Measurements from ENCODE around the gene ATP1A4. TPM values are rescaled to one million over a fixed set of nuclear protein-coding genes. Genes with fewer than 3 reads are reported as not detected.

Gene ATP1A4
- total and polyA plus RNA-seq, 2 of the 13 experiments (the other 11 are each of a cell fraction or from before 2014, with no cell fraction given) = not detected

- TF ChIP-seq HNF1B (CRISPR knock-in tag; IDR thresholded peaks at IDR 0.05) (no peak), ISL2 (CRISPR knock-in tag; IDR thresholded peaks at IDR 0.05) (0 out of 2 replicates have a peak, but pooled peaks have one; percentile 16), SKI (IDR thresholded peaks at IDR 0.05; ENCODE audit: partially characterized antibody) (peak; percentile 51), STAT5B (CRISPR knock-in tag; IDR thresholded peaks at IDR 0.05) (no peak), SRF (IDR thresholded peaks at IDR 0.05; ENCODE audit: low read depth, low read length) (no peak), KIAA2018 (CRISPR knock-in tag; IDR thresholded peaks at IDR 0.05; ENCODE audit: borderline replicate concordance) (no peak), BRCA1 (CRISPR knock-in tag; IDR thresholded peaks at IDR 0.05) (no peak), ZNF263 (CRISPR knock-in tag; IDR thresholded peaks at IDR 0.05) (no peak)
- TF ChIP-seq, protein P1, sequence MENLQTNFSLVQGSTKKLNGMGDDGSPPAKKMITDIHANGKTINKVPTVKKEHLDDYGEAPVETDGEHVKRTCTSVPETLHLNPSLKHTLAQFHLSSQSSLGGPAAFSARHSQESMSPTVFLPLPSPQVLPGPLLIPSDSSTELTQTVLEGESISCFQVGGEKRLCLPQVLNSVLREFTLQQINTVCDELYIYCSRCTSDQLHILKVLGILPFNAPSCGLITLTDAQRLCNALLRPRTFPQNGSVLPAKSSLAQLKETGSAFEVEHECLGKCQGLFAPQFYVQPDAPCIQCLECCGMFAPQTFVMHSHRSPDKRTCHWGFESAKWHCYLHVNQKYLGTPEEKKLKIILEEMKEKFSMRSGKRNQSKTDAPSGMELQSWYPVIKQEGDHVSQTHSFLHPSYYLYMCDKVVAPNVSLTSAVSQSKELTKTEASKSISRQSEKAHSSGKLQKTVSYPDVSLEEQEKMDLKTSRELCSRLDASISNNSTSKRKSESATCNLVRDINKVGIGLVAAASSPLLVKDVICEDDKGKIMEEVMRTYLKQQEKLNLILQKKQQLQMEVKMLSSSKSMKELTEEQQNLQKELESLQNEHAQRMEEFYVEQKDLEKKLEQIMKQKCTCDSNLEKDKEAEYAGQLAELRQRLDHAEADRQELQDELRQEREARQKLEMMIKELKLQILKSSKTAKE (CRISPR knock-in tag; IDR thresholded peaks at IDR 0.05; ENCODE audit: borderline replicate concordance) = peak; percentile 76
- TF ChIP-seq, protein P2, sequence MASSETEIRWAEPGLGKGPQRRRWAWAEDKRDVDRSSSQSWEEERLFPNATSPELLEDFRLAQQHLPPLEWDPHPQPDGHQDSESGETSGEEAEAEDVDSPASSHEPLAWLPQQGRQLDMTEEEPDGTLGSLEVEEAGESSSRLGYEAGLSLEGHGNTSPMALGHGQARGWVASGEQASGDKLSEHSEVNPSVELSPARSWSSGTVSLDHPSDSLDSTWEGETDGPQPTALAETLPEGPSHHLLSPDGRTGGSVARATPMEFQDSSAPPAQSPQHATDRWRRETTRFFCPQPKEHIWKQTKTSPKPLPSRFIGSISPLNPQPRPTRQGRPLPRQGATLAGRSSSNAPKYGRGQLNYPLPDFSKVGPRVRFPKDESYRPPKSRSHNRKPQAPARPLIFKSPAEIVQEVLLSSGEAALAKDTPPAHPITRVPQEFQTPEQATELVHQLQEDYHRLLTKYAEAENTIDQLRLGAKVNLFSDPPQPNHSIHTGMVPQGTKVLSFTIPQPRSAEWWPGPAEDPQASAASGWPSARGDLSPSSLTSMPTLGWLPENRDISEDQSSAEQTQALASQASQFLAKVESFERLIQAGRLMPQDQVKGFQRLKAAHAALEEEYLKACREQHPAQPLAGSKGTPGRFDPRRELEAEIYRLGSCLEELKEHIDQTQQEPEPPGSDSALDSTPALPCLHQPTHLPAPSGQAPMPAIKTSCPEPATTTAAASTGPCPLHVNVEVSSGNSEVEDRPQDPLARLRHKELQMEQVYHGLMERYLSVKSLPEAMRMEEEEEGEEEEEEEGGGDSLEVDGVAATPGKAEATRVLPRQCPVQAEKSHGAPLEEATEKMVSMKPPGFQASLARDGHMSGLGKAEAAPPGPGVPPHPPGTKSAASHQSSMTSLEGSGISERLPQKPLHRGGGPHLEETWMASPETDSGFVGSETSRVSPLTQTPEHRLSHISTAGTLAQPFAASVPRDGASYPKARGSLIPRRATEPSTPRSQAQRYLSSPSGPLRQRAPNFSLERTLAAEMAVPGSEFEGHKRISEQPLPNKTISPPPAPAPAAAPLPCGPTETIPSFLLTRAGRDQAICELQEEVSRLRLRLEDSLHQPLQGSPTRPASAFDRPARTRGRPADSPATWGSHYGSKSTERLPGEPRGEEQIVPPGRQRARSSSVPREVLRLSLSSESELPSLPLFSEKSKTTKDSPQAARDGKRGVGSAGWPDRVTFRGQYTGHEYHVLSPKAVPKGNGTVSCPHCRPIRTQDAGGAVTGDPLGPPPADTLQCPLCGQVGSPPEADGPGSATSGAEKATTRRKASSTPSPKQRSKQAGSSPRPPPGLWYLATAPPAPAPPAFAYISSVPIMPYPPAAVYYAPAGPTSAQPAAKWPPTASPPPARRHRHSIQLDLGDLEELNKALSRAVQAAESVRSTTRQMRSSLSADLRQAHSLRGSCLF (CRISPR knock-in tag; IDR thresholded peaks at IDR 0.05; ENCODE audit: borderline replicate concordance) = no peak
- TF ChIP-seq, protein P3, sequence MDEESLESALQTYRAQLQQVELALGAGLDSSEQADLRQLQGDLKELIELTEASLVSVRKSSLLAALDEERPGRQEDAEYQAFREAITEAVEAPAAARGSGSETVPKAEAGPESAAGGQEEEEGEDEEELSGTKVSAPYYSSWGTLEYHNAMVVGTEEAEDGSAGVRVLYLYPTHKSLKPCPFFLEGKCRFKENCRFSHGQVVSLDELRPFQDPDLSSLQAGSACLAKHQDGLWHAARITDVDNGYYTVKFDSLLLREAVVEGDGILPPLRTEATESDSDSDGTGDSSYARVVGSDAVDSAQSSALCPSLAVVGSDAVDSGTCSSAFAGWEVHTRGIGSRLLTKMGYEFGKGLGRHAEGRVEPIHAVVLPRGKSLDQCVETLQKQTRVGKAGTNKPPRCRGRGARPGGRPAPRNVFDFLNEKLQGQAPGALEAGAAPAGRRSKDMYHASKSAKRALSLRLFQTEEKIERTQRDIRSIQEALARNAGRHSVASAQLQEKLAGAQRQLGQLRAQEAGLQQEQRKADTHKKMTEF (CRISPR knock-in tag; IDR thresholded peaks at IDR 0.05) = peak; percentile 43; the same call in 1 of the 2 replicates
Observed at GRCh38 chr1:160148121-160148520, 3.3 kb upstream of the ATP1A4 start (continued).

All from HepG2 (cell line).